HG03342 (cell line): Measurements from ENCODE around the gene MSRB1.
A peak's percentile ranks its signal among the peaks of the same experiment; 100 is the strongest.

Experiments
- ATAC-seq: cut with Tn5 transposase; IDR thresholded peaks from one replicate; pipeline ENCODE4 v1.9.1; 2021; ENCODE audit warnings: mild to moderate bottlenecking, moderate library complexity; ENCODE audit not compliant: unreplicated experiment

MSRB1 gene

GRCh38 chr16:1942810-1943726, at the start of gene MSRB1:
Gene MSRB1 (minus strand): TSS chr16:1943199. CDS start chr16:1943156, 43 bp downstream.
- peak; percentile 89 for ATAC-seq

GRCh38 chr16:1991948-1992703, 49.1 kb upstream of the MSRB1 start:
- ATAC-seq: peak; percentile 49

DNA sequence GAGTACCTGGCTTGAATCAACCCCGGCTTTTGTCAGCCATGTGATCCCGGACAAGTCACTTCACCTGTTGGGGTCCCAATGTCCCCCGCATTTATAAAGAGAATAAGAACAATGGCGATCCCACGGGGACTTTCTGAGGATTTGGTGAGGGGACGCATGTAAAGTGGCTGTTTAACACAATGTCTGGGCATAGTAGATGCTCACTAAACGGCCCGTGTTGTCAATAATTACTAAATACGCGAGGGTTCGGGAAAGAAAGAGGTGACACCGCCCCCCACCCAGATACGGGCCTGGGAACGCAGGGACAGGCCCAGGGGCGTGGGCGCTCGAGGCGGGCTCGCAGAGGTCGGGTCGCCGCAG, 48.6 kb upstream of the MSRB1 start:
- no peak for ATAC-seq

DNA sequence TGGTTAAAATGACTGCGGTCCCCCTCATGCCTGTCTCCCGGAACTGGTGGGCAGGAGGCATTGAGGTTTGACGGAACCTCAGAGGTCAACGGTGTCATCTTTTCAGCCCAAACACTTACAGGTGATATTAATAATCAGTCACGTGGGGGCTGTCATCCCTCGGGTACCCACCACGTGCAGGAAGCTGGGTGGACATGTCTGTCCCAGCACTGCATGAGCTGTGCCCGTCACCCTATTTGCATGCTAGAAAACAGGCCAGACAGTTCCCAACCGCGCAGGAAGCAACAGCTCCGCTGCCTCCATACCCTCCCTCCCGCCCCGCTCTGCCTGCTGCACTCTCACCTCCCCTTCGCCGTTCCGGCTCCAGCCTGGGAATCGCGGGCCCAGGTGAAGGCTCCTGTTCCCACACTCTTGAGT, 48.1 kb upstream of the MSRB1 start:
- no peak for ATAC-seq

DNA sequence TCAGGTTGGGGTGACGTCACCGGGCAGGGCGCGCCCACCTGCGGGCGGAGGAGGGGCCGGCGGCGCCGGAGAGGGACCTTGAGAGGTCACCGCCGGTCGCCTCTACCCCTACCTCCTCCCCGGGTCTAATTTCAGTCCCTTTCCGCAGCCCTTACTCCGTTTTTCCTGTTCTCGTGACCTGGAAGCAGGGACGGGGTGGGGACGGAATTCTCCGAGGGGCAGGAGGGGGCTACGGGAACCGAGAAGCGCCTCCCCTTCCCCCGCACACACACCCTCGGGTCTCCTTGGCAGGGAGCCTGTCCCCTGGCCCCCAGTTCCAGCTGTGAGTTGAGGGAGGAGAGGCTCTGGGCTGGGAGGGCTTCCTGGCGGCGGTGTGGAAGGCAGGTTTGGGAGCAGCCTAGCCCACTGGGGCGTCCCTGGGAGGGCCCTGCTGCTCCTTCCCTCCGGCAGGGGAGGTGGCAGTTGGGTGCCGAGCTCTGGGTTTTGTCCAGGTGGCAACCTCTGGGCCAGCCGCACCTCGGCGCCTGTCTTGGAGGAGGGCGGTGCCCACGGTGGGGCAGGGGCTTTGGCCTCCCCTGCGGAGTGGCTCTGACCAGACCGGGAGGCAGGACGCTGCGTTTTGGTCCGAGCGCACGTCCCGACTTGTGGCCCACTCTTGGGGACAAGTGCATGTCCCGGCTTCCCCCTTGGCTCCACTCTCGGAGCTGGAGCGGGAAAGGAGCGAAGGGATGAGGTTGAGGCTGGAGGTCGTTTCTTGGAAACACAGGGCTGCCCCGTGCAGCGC, 47.5 kb upstream of the MSRB1 start:
- no peak for ATAC-seq

GRCh38 chr16:1990101-1990350, 47.0 kb upstream of the MSRB1 start:
- no peak for ATAC-seq

DNA sequence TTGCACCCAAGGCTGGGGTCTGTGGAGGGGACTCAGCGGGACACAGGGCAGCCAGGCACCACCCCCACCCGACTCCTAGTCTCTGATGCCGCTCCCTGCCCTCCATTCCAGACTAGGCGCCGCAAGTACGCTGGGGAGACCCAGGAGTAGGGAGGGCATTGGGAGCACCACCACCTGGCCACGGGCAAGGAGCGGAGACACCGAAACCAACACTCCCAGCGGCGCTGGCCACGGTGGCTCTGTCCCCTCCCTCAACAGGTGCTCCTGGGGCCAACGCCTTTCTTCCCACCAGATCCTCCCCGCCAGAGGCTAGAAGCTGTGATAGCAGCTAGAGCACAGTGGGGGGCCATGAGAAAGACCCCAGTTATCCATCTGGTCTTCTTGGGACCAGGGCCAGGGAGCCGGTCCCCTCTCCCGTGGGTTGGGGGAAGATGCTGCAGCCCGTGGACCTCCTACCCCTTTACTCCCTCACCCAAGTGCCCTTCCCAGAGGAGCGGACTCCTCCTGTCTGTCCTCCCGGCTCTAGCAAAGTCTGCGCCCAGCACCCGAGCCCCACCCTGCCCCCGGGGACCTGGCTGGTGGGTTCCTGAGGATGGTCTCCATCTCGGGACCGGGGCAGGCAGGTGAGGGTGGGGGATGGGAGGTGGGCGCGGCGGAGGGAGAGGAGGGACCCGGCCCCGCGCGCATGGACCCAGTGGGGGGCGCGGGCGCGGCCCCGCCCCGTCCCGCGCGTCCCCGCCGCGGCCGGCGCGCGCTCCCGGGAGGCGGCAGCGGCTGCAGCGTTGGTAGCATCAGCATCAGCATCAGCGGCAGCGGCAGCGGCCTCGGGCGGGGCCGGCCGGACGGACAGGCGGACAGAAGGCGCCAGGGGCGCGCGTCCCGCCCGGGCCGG, 46.5 kb upstream of the MSRB1 start, which contains the start of gene SYNGR3:
TSS of gene SYNGR3 (plus strand) at position 762 of the 892 bp plus-strand sequence. CDS start 133 bp downstream, outside the sequence.
- no peak for ATAC-seq

GRCh38 chr16:1987198-1987597, 44.2 kb upstream of the MSRB1 start:
- no peak for ATAC-seq

GRCh38 chr16:1985466-1986150, 42.6 kb upstream of the MSRB1 start:
- no peak for ATAC-seq

DNA sequence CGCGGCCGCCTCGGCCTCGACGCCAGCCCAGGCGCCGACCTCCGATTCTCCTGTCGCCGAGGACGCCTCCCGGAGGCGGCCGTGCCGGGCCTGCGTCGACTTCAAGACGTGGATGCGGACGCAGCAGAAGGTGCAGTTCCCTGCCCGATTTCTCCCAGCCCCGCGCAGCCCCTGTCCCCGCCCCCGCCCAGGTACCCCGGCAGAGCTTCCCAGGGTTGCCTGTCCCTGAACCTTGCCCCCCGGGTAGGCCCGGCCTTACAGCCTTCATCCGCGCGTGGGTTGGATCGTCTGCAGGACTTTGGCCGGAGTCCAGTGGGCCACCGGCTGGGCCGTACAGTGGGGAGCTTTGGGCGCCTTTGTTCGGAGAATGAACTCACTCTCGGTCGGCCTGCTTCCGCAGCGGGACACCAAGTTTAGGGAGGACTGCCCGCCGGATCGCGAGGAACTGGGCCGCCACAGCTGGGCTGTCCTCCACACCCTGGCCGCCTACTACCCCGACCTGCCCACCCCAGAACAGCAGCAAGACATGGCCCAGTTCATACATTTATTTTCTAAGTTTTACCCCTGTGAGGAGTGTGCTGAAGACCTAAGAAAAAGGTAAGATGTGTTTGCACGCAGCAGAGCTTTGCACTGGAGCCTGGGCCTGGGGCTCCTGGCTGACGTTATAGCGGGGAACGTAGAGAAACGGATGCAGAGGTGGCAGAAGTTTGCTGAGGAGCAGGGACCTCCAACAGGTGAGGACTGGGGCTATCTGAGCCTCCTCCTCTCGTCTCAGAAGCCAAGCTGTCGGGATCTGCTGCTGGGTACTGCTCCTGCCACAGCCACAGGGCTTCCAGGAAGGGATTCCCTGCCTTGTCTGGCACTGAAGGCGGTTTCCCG, 41.6 kb upstream of the MSRB1 start:
- no peak for ATAC-seq

GRCh38 chr16:1983544-1984346, 40.7 kb upstream of the MSRB1 start, which contains the start of gene GFER:
Gene GFER (plus strand): TSS chr16:1984193. CDS start chr16:1984219, 26 bp downstream.
- peak; percentile 66 for ATAC-seq

- no peak for ATAC-seq
Measured at GRCh38 chr16:1982991-1983543, 40.1 kb upstream of the MSRB1 start.

DNA sequence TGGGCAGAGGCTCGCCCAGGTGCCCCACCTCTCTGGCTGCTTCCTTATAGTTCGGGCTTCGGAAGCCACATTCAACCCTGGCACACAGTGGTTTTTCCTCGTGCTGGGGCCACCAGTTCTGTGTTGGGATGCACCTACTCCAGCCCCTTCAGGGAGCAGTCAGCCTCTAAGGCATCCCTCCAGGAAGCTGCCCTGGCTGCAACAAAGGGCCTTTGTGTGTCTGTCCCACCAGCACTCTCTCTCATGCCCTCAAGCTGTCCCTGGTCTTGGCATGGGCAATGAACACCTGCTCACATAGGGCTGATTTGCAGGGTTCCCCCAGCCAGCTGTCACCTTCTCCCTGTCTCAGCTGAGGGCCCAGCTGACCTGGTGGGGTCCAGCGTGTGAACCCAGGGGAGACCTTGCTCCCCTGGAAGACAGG, 39.0 kb upstream of the MSRB1 start:
- ATAC-seq: no peak

GRCh38 chr16:1981398-1981836, 38.4 kb upstream of the MSRB1 start, which contains the start of gene NOXO1:
Gene NOXO1 (minus strand): TSS chr16:1981469. CDS start chr16:1981179, 290 bp downstream.
- no peak for ATAC-seq

DNA sequence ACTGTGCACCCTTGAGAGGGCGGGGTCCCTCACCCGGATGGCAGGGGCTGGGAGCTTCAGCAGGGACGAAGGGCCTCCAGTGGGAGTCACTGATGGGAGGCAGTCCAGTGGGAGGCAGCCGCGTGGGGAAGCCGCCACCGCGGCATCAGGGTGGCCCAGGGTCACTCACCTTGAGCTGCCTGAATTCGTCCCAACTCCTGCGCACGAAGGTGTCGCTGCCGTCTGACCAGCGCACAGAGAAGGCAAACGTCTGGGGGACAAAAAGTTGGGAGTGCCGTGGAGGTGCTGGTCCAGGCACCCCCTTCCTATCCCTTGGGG, 37.7 kb upstream of the MSRB1 start:
- ATAC-seq: no peak

- ATAC-seq: no peak
Measured at GRCh38 chr16:1980030-1980769, 37.2 kb upstream of the MSRB1 start.
